ENCODE results near the gene ULK4.
"Not testable (repeated sequence)": the region's sequence is repeated elsewhere in the genome, so short reads cannot be mapped to it uniquely, and the experiment has no call there.

ULK4 gene

DNA sequence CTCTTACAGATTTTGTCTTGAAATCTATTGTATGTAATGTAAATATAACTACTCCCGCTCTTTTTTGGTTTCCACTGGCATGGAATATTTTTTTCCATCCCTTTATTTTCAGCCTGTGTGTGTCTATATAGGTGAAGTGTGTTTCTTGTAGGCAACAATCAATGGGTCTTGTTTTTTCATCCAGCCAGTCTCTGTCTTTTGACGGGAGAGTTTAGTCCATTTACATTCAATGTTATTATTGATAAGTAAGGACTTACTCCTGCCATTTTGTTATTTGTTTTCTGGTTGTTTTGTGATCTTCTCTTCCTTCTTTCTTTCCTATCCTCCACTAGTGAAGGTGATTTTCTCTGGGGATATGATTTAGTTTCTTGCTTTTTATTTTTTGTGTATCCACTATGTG, 101.4 kb downstream of the ULK4 start:
- DNase-seq = not testable (repeated sequence)

DNA sequence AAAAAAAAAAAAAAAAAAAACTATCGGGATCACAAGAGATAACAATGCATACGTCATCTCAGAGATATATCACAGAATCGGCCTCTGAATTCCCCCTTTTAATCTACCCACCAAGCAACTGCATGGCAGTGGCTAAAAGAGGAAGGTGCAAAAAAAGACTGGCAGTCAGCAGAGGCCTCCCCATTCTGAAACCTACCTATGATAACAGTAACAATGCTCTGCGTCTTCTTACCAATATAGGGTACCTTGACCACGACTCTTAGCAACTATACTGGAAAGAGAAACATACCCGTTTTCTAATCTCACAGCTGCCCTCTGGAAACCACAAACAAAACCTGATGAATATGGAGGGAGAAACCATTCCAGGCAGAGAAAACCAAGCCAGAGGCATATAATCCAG, 106.9 kb downstream of the ULK4 start:
- no peak for DNase-seq

DNA sequence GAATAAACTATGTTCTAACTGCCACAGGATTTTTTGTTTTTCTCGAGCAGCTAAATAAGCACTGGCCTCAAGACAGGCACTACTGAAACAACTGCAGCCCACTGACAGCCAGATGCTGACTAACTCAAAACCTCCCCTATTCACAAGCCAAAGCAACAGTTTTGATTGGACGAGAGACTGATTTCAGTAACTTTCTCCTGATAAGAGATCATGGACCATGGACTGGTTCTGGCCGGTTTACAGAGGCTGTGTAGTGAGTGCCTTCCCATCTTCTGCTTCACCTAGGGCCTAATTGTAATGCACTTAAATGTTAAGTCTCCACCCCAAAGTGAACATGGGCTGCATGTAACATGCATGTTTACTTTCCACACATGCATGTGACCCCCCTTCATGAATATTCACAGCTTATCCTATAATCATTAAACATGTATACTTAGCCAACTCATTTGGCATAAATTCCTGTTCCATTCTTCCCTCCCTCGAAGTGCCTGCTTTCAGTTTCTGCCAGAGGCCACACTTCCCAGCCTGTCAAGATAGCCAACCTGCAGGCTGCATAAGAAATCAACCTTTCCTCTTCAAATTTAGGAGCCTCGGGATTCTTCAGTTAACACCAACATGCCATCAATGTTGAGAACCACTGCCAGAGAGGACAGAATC, 108.2 kb downstream of the ULK4 start:
- DNase-seq = no peak

DNA sequence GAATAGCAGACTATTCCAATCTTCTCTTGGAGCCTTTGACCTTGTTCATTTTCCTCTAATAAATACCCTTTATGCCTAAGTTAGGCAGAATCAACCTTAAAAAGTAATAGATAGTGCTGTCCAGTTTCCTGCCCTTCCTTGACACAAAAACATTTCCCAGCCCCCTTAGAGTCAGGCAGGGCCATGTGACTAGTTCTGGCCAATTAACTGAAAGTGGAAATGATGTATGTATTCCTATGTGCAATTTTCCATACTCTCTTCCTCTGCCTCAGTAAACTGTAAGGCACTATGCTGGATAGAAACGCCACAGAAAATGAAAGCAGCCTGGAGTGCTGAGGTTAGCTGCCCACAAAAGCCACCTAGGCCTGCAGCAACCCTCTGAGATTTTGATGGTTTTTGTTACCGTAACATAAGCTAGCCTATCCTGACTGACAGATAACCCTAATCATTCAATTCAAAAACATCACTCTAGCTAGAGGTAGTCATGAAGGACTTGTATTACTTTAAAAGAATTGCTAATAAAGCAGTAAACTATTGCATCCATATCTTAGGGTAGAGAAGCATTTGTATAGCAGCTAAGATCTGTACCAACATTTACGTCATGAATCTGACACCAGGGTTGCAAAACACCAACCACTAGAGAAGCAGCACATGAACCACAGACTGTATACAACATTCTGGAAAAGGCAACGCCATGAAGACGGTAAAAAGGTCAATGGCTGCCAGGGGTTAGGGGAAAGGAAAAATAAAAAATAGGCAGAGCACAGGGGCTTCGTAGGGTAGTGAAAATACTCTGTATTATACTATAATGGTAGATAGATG, 112.9 kb downstream of the ULK4 start:
- DNase-seq = no peak

DNA sequence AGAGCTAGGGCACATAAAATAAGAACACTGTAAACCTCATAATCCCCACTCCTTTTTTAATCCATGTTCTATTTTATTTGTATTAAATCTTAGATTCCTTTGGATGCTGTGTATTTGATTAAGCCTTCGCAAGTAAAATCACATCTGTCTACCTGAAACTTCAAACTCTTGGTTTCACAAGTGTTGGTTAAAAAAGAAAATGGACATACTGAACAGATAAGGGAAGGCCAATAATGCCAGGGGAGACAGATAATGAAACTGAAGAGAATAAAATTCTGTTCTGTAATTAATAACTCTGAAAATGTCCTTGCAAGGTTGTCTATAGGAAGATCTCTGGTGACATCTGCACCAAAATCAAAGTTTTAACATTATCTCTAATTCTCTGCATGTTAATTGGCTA, 114.2 kb downstream of the ULK4 start:
- no peak for DNase-seq

DNA sequence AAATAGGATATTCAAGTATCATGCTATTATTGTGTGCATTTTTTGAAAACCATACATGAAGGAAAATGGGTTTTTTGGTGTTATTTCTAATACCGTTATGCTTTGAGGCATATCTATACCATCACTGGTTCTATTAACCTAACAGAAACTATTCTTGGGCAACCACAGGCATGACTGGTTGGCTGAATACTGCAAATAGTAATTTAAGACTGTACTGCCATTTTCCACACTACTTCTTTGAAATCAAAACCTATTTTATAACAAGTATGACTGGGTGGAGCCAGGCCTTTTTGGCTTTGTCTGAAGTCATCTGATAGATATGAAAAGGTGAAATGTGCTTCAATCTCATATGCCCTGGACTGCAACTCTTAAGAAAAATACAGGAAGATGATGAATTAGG, 115.1 kb downstream of the ULK4 start:
- DNase-seq = no peak

DNA sequence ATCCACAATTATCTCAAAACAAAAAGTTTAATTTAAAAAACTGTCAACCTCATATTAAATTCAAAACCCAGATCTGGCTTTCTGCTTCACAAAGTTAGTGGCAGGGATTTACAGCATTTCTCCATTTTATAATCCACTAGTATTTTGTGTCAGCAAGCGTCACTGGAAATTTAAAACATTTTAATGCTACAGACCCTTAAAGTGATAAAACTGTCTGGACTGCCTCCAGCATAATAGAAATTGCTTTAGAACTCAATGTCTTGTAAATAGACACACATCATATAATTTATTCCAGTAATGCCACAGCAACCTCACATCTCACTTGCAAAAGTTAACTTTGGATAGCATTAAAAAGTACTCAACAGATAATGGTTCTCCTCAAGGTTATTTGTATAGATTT, 116.1 kb downstream of the ULK4 start:
- no peak for DNase-seq

DNA sequence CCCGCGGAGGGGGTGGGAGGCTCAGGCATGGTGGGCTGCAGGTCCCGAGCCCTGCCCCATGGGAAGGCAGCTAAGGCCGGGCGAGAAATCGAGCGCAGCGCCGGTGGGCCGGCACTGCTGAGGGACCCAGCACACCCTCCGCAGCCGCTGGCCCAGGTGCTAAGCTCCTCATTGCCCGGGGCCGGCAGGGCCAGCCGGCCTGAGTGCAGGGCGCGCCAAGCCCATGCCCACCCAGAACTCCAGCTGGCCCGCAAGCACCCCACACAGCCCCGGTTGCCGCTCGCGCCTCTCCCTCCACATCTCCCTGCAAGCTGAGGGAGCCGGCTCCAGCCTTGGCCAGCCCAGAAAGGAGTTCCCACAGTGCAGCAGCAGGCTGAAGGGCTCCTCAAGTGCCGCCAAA, 117.6 kb downstream of the ULK4 start:
- not testable (repeated sequence) for DNase-seq

DNA sequence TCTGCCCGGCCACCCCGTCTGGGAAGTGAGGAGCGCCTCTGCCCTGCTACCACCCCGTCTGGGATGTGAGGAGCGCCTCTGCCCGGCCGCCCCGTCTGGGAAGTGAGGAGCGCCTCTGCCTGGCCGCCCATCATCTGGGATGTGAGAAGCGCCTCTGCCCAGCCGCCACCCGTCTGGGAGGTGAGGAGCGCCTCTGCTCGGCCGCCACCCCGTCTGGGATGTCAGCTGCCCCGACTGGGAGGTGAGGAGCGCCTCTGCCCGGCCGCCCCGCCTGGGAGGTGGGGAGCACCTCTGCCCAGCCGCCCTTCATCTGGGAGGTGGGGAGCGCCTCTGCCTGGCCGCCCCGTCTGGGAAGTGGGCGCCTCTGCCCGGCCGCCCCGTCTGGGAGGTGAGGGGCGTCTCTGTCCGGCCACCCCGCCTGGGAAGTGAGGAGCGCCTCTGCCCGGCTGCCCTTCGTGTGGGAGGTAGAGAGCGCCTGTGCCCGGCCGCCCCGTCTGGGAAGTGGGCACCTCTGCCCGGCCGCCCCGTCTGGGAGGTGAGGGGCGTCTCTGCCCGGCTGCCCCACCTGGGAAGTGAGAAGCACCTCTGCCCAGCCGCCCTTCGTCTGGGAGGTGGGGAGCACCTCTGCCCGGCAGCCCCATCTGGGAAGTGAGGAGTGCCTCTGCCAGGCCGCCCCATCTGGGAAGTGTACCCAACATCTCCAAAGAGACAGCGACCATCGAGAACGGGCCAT, 120.8 kb downstream of the ULK4 start:
- not testable (repeated sequence) for DNase-seq

DNA sequence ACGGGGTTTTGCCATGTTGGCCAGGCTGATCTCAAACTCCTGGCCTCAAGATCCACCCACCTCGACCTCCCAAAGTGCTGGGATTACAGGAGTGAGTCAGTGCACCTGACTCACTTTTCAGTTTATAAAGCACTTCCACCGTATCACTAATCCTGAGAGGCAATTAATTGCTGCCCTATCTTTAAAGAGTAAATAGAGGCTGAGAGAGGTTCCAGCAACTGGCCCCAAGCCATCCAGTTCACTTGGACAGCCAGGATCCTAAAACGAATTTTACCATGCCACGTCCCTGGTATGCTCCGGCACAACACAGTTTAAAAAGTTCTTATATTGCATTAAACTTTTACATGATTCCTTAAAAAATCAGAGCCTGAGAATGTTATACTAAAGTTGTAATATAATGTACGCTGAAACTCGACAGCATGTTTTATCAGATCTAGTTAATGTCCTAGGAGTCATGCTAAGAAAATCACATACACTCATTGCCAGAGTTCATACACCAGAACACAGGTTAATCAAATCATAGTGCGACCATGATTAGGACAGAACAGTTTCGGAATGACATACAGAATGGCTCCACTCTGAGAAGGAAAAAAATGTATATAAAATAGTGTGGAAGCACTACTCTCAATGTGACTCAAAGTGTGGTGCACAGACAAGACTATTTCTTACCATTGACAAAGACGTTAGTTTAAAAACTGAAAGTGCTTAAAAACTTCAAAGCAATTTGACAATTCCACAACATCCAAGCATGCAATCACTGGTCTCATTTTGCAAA, 125.4 kb downstream of the ULK4 start:
- no peak for DNase-seq

DNA sequence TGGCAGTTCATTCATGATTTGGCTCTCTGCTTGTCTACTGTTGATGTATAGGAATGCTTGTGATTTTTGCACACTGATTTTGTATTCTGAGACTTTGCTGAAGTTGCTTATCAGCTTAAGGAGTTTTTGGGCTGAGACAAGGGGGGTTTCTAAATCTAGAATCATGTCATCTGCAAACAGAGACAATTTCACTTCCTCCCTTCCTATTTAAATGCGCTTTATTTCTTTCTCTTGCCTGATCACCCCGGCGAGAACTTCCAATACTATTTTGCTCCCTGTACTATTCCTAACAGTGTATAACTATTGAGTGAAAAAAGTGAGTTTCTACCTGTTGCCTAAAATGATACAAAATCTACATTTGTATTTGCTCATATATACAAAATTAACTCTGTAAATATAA, 128.3 kb downstream of the ULK4 start:
- DNase-seq = no peak

DNA sequence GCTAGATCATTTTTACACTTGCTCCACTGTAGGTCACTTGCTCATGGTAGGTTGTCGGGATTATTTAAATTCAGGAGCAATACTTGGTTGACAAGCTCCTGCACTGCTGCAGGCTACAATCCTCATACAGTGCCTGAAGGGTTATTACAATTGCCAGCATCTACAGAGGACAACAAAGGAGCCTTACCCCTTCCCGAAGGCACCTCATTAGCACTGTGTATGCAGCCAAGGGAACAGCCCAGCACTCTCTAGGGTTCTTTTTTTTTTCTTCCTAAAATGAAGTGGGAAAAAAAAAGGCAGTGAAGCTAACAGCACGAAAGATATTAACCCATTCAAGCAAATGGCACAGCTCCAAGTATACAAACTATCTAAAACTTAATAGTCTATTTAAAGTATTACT, 142.7 kb downstream of the ULK4 start:
- DNase-seq = no peak

DNA sequence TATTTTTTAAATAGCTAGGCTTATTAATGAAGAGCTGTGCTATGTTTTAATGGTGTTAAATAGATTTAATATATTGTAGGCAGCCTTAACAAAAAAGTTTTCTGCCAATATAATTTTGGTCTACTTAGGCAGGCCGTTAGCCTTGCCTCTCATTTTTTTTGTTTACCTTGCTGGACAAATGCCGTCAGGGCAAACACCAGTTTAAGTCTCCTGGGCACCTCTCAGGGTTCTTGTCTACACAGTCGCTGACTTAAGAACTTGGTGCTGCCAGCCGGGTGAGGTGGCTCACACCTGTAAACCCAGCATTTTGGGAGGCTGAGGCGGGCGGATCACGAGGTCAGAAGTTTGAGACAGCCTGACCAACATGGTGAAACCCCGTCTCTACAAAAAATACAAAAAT, 153.3 kb downstream of the ULK4 start:
- no peak for DNase-seq

DNA sequence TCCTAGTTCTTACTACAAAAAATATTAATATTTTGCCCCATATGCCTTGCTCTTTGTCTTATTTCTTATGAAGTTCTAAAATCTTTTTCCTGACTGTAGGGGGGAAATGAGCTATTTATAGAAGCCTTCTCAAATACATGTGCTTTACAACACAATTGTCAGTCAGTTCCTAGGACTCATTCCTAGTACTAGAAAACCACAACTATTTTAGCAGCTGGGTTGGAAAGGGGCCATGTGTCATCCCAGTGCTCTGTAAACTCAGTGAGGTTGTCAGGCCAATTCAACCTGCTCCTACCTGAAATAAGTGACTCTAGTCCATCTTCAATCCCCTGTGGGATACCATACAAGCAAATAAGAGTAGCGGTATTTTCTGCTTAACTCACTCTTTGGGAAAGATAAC, 153.8 kb downstream of the ULK4 start:
- DNase-seq = no peak

DNA sequence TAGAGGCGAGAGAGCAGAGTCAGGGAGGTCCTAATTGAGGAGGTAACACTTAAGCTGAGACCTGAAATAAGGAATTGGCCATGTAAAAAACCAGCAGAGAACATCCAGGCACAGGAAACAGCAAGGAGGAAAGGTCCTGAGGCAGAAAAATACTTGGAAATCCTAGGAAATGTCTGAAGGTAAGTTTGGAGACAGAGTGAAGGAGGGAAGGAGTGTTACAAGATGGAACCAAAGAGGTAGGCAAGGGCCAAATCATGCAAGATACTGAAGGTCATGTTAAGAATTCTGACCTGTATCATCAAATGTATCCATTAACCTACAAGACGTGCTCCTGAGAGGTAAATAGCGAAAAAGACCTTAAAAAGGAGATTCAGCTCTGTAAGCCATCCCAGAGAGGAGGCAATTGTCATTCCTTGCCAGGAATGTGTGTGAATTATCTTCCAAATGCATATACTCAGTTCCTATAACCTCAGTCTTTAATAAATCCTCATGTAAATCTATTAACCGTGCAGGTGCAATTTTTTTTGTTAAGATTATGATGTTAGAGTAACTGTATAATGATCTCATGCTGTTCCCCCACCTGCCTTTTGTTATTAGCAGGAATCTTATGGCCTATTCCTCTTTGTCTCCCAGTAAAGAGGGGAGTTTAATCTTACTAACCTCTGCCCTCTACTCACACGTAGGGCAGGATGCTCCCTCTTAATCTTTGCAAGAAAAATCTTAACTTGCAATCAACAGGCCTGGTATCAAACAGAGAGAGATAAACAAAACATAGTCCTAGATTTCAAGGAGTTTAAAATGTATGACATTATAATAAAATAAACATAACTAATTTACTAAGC, 166.9 kb downstream of the ULK4 start:
- no peak for DNase-seq

DNA sequence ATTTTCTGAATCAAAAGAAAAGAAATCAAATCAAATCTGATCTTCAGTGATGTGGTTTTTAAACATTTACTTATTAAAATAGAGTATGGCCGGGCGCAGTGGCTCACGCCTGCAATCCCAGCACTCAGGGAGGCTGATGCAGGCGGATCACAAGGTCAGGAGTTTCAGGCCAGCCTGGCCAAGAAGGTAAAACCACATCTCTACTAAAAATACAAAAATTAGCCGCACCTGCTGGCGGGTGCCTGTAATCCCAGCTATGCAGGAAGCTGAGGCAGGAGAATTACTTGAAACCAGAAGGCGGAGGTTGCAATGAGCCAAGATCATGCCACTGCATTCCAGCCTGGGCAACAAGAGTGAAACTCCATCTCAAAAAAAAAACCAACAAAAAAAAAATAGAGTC, 169.1 kb downstream of the ULK4 start:
- no peak for DNase-seq

DNA sequence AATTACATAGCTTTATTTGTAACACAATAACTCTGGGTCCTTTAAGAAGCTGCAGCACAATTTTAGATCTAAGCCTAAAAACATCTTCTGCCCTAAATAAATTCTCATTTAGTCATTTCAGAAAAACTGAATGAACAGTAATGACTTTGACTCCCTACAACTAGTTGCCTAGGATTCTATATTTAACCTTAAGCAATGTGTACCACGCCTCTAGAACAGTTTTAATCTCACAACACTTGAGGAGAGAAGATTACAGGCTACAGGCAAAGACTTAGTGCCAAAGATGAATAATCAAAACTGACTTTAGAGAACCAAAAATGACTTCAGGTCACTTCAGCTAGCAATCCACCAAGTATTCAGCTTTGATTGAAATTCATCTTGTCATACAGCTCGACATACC, 192.8 kb downstream of the ULK4 start:
- DNase-seq = no peak

DNA sequence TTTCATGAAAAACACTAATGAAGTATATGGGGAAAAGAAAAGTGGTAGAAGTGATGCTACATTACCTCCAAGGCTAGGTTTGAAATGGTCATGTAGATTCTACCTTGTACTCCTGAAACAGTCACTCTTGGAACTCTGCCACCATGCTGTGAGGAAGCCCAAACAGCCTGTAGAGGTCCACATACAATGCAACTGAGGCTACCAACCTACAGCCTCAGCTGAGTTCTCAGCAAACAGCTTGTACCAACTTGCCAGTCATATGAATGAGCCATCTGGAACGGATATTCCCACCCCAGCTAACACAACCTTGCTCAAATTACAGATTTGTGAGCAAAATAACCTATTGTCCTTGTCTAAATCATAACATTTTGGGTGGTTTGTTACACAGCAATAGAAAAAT, 193.5 kb downstream of the ULK4 start:
- DNase-seq = no peak

DNA sequence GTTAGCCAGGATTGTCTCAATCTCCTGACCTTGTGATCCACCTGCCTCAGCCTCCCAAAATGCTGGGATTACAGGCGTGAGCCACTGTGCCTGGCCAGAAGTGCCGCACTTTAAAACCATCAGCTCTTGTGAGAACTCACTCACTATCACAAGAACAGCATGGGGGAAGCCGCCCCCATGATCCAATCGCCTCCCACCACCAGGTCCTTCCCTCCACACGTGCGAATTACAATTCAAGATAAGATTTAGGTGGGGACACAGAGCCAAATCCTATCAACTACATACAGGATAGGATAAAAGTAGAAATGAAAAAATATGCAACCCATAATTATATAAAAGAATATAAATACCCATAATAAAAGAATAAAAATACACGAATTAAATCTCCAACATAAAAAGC, 199.0 kb downstream of the ULK4 start:
- DNase-seq = not testable (repeated sequence)

DNA sequence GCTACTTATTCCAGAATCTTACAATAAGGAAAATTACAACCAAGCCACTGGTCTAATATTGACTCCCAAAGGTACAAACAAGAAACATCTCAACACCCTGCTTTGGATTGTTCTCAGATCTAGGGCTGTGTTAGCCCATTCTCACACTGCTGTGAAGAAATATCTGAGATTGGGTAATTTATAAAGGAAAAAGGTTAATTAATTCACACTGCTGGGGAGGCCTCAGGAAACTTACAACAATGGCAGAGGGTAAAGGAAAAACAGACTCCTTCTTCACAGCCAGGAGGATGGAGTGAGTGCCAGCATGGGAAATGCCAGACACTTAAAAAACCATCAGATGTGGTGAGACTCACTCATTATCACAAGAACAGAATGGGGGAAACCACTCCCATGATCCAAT, 208.3 kb downstream of the ULK4 start:
- no peak for DNase-seq

DNA sequence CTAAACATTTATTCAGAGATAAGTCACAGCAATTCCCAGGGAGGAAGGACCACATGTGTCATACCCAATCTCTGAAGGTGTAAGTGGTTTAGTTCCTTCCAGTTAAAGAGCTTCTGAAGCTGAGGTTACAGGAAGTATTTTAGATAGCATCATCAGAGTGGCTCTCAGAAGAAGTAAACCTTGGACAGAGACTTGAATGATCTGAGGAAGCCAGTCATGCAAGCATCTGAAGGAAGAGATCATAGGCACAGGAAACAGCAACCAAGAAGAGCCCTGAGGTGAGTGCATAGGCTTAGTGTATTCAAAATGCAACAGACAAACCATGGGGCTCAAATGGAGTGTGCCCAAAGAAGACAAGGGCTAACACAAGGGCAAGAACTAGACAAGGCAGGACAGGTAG, 210.3 kb downstream of the ULK4 start:
- no peak for DNase-seq

DNA sequence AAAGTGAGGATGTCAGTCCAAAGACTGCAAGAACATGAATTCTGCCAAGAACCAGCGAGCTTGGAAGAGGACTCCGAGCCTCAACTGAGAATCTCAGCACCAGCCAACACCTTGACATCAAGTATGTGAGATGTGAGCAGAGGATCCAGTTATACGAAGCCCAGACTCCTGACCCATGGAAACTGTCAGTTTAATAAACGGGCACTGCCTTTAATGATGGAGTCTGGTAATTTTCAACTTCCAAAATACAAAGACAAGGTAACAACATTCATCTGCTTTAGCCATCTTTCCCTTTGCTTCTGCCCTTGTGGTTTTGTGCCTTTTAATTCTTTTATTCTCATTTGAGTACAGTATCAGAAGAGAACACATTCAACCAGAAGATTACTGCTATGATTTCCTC, 211.9 kb downstream of the ULK4 start:
- no peak for DNase-seq
